DMS 273 (cell line): ENCODE measurements around the gene ANO7.

ENCODE experiments used
- DNase-seq: peaks from one replicate; lab custom pipeline; 2025; ENCODE audit not compliant: unreplicated experiment; lab: John Stamatoyannopoulos, UW

Gene ANO7

GRCh38 chr2:241188361-241189092 lies at the start of gene ANO7:
Gene ANO7 (plus strand): TSS chr2:241188677. CDS start chr2:241190064, 1,387 bp downstream.
- DNase-seq: peak; percentile 28

DNA sequence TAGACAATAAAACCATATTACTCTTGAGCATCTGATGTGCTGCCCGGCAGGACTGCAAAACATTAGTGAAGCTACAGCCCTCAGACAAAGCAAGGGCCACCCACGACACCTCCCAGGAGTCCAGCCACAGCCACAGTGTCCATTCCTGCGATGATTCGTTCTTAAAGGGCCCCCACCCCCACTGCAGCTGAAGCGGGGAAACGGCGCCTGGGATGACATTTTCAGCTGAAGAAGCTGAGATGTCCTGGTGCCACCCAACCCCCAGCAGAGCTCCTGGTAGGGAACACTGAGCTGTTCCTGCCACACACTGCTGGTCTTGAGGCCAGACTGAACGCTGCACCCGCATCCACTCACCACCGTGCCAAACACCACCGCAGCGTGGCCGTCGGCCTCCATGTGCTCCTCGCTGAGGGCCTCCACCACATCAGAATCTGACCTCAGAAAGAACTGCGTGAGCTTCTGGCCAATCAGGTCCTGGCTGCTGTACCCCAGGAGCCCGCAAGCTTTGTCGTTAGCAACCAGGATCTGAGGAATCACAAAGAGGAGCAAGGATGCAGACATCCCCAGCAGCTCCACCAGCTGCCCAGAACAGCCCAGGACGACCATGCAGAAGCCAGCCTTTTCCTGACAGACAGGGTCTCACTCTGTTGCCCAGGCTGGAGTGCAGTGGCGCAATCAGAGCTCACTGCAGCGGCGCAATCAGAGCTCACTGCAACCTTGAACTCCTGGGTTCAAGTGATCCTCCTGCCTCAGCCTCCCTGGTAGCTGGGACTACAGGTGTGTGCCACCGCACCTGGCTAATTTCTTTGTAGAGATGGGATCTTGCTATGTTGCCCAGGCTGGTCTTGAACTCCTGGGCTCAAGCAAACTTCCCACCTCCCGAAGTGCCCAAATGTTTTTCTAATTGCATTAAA lies 48.7 kb upstream of the ANO7 start:
- DNase-seq: no peak

DNA sequence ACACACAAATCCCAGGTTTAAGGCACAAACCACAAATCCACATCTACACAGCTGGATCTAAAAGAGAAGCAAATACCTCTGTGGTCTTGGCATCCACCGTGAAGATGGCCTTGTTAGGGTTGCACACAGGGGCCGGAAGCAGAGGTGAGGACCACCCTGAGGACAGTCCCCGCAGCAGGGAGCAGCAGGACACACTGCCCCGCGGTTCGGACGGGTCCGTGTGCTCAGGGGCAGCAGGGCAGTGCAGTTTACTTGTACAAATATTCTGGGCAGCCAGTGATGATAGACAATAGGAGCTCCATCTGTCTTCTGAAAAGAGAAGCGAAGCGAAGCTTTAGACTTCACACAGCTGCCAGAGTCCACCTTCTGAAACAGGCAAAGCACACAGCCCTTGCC lies 48.0 kb upstream of the ANO7 start:
- DNase-seq: no peak

DNA sequence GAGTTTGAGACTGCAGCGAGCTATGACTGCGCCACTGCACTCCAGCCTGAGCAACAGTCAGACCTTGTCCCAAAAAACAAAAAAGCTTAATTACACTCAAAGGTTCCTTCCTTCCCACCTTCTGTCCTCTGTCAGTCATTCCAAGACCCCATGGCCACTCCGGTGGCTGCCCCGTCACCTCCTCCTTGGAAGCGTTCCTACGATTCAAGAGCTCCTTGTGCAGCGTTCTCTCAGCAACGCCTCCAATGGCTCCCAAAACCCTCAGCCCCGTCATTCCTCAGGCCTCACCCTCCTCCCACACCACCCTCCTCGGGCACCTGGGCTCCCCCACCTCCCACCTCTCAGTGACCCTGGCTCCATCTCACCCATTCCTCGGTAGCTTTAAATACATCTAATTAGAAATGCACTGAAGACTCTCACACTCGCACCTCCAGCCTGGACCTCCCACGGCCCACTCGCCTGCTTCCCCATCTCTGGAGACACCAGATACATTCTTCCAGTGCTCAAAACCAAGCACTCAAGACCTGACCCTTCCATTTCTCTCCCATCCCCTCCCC lies 47.2 kb upstream of the ANO7 start:
- DNase-seq: no peak

GRCh38 chr2:241142063-241142462 lies 46.4 kb upstream of the ANO7 start:
- DNase-seq: no peak

- no peak for DNase-seq
Measured at GRCh38 chr2:241142593-241142992, 45.9 kb upstream of the ANO7 start.

DNA sequence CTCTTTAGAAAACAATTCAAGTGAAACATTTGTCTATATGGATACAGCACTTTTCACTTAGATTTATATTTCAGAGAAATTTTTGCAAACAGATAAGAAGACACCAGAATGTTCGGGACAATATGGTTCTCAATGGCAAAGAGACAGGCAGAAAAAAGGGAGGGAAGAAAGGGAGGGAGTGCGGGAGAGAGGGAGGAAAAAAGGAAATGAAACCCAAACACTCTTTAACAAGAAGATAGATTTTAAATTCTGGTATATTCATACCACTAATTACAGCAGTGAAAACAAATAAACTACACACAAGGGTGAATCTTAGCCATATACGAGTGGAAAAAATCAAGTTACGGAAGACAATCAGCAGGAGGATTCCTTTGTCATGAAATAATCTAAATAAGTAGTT lies 42.2 kb upstream of the ANO7 start:
- DNase-seq: no peak

- no peak for DNase-seq
Measured at GRCh38 chr2:241147336-241147735, 41.1 kb upstream of the ANO7 start.

DNA sequence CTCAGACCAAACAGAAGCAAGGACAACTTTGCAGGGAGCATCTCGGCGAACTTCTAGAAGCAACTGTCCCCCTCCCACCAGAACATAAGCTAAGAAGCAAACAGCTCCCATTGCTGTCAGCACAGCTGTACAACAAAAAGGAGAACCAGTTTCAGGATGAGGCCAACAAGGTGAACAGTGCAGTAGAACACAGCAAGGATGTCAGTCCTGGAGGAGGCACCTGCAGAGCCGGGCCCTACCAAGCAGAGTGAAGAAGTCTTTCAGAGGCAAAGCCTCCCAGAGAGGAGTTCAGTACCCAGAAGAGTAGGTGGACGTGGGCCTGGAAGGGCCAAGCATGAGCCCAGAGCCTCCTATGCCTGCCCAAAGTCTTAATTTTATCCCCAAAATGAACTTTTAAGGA lies 40.2 kb upstream of the ANO7 start:
- DNase-seq: no peak

GRCh38 chr2:241148891-241149674 lies 39.4 kb upstream of the ANO7 start, which contains the start of gene PASK:
Gene PASK (minus strand): TSS chr2:241149472. CDS start chr2:241143032, 6,440 bp downstream.
- peak; percentile 98 for DNase-seq

DNA sequence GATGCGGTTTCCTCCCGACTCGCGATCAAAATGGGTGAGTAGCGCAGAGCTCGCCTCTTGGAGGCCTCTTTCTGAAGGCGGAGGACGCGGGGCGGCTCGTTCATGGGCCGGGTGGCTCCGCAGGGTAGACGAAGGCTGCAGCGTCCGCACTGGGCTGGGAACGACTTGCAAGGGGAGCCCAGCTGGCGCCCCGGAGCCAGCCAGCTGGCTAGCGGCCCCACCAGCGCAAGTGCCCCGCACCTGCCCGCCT lies 38.9 kb upstream of the ANO7 start:
- no peak for DNase-seq

DNA sequence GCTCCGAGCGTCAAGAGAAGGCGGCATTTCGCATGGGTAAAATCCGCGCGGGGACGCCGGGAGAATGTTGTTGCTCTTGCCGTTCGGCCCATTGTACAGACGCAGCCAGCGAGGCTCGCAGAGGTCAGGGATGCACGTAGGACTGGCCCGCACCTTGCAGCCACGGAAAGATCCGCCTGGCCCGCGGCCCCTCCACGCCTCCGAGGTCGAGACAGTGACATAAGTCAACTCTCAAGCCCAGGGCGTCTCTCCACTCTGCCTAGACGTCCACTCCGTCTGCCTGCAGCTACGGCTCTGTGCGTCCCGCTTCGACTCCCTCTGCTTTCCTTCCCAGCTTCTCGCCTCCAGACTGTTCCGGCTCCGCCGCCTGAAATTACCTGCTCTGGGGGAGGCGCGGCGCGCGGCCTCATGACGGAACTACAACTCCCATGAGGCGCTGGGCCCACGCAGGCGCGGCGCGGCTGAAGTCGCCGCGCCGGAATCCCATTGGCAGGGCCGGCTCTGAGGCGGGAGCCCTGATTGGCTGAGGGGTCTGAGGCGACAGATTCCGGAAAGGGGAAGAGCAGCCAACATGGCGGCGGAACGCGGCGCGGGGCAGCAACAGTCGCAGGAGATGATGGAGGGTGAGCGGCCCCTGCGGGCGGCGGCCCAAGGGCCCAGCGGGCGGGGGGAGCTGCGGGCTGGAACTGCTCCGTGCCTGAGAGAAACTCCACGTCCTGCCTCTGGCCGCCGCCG lies 38.4 kb upstream of the ANO7 start, which contains the start of gene PPP1R7:
TSS of gene PPP1R7 (plus strand) at position 543 of the 735 bp plus-strand sequence. CDS start at position 572, 29 bp downstream.
- peak; percentile 99 for DNase-seq

GRCh38 chr2:241150660-241151530 lies 37.6 kb upstream of the ANO7 start:
- no peak for DNase-seq

DNA sequence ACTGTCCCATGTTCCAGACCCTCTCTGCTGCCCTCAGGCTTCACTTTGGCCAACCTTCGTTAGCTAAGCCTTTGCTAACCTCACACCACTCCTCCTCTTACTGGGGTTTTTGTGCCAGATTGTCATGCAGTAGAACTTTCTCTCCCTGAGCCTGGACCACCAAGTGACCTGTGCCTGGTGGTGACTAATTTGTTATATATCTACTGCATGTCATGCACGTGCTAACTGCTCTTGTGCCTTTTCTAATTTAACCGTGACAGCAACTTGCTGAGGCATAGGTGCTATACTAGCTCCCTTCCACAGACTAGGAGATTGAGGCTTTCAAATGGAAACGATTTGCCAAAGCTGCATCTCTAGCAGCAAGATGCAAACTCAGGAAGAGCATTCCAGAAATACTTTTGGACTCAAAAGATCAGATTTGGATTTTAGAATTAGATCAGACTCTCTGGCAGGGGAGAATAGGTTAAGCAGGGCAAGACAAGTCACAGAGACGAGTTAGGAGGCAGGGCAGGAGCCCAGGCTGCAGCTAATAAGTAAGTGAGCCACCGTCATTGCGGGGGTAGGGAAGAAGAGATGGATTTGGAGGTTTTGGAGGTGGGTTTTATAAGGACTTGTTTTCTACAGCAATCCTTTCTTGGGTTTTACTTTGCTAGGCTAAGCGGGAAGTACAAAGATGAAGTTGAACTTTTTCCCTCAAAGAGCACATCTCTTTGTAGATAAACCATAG lies 36.4 kb upstream of the ANO7 start:
- no peak for DNase-seq

GRCh38 chr2:241153616-241154015 lies 34.9 kb upstream of the ANO7 start:
- DNase-seq: no peak

GRCh38 chr2:241154915-241155314 lies 33.6 kb upstream of the ANO7 start:
- no peak for DNase-seq

DNA sequence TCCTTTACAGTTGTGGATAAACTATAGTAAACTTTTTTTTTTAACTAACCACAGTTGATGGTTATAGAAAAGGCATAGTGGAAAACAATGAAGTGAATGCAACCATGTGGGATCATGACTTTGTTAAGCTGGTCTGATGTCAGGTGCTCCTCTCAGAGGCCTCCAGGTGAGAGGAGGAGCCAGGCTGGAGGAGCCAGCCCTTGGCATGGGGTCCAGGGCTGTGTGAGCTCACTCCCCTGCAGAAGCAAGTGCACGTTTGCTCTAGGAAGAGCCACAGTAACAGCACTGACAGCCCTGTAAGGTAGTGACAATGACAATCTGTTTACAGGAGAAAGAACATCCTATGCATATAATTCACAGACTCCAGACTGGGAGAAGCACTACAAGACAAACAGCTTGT lies 32.5 kb upstream of the ANO7 start:
- no peak for DNase-seq

DNA sequence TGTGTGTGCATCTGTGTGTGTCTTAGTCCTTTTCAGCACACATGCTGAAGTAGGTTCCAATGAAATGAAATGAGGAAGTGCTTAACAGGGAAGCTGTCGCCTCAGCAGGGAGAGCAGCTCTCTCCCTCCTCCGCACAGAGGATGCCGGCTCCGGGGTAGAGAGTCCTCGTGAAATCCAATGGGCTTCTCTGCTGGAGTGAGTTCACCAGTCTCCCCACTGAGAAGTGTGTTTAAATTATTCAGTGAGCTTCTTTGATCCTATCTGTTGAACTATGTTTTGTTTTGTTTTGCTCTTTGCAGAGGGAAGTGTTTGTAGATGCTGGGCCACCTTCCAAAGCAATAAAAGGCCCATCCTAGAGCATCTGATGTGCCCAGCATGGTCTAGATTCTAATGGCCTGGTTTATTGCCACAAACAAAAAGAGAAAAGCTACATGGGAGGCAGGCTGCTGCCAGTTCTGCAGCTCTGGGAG lies 31.5 kb upstream of the ANO7 start:
- no peak for DNase-seq
